Bronchial epithelial cell (primary cell): ENCODE data around the gene CLIC1. TPM values are rescaled to one million over a fixed set of nuclear protein-coding genes. Genes with fewer than 3 reads are reported as not detected.

ENCODE experiments used
- DNase-seq: peaks from one replicate; pipeline ENCODE4 v3.0.0-alpha.2; 2010; ENCODE audit warnings: low read depth
- FAIRE-seq: peaks from 2 replicates; lab custom pipeline; 2011; peaks lifted over from hg19 to GRCh38; lab: Jason Lieb, UNC
- H3K27me3 ChIP-seq: 2 replicates; pipeline ENCODE4 v1.5.1; 2011; ENCODE audit warnings: low read length; ENCODE audit not compliant: control insufficient read depth, insufficient read depth
- H3K36me3 ChIP-seq: 2 replicates; pipeline ENCODE4 v1.5.1; 2011; ENCODE audit warnings: low read length; ENCODE audit not compliant: control insufficient read depth, insufficient read depth
- H3K4me3 ChIP-seq: 2 replicates; pipeline ENCODE4 v1.5.1; 2011; ENCODE audit warnings: mild to moderate bottlenecking, low read depth, low read length, control low read depth
- total RNA-seq: library from RNA; depleted of rRNA; stranded (reverse); fragments of >200 nt; gene quantifications from 2 replicates; pipeline ENCODE4 v1.2.1, GENCODE V29; 2014
- TF ChIP-seq, protein P1 (sequence below): IDR thresholded peaks from 2 replicates; pipeline ENCODE4 v1.5.1; 2011; ENCODE audit warnings: mild to moderate bottlenecking, moderate library complexity, low read length, control low read depth, inconsistent platforms; ENCODE audit not compliant: insufficient read depth, severe bottlenecking

The CLIC1 gene
- total RNA-seq, 1 donor from 2014 or later: 480 TPM

DNA sequence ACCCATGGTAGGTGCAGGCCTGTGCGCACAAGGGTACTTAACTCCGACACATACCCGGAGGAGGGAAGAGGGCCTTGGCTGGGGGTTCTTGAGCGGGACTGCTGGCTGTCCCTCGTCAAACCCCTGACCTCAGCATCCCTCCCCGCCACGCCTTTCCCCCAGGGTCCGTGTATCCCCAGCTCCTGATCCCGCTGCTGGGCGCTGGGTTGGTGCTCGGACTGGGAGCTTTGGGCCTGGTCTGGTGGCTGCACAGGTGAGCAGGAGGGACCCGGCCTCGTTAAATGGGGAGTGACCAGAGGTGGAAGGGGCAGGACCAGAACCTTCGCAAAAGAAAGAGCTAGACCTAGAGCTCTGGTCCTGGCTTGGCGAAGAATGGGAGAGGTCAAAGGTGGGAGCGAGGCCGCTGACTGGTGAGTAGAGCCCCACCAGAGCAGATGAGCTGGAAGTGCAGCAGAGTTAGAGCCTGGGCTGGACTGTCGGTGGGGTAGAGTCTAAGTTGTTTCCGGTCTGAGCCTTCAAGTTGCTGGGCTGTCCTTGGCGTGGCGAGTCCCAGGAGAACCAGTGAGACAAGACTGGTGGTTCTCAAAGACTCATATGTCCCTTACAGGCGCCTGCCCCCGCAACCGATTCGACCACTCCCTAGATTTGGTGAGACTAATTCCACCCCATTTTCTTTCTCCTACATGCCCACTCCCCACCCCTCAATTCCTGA is 12.2 kb downstream of the CLIC1 start:
- FAIRE-seq (no peak), DNase-seq (no peak)
- no peak overlapping the region for H3K4me3 ChIP-seq
- peaks cover 5% of the 10 kb centered on the region for H3K36me3 ChIP-seq
- TF ChIP-seq, protein P1, sequence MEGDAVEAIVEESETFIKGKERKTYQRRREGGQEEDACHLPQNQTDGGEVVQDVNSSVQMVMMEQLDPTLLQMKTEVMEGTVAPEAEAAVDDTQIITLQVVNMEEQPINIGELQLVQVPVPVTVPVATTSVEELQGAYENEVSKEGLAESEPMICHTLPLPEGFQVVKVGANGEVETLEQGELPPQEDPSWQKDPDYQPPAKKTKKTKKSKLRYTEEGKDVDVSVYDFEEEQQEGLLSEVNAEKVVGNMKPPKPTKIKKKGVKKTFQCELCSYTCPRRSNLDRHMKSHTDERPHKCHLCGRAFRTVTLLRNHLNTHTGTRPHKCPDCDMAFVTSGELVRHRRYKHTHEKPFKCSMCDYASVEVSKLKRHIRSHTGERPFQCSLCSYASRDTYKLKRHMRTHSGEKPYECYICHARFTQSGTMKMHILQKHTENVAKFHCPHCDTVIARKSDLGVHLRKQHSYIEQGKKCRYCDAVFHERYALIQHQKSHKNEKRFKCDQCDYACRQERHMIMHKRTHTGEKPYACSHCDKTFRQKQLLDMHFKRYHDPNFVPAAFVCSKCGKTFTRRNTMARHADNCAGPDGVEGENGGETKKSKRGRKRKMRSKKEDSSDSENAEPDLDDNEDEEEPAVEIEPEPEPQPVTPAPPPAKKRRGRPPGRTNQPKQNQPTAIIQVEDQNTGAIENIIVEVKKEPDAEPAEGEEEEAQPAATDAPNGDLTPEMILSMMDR: no peak
- no peaks in the 10 kb centered on the region for H3K27me3 ChIP-seq

DNA sequence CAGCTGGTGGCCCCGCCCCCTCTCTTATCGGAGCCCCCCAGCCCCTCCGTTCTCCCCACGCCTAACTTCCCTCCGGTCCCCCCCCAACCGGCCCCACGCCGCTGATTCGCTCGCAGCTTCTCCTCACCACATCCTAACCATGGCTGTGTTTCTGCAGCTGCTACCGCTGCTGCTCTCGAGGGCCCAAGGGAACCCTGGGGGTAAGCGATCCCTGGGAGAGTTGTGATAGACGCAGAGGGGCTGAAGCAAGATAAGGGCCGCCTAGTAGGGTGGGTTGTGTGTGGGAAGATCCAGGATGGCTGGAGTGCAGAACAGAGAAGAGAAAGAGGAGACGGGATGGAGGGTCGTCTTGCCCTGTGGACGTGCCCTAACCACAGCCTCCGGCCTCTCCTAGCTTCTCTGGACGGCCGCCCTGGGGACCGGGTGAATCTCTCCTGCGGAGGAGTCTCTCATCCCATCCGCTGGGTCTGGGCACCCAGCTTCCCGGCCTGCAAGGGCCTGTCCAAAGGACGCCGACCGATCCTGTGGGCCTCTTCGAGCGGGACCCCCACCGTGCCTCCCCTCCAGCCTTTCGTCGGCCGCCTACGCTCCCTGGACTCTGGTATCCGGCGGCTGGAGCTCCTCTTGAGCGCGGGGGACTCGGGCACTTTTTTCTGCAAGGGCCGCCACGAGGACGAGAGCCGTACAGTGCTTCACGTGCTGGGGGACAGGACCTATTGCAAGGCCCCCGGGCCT is 12.9 kb downstream of the CLIC1 start, which contains the start of gene MPIG6B:
MPIG6B (plus strand) TSS at position 129 of the 735 bp plus-strand sequence; CDS start at position 140, 11 bp downstream.
- no peak for FAIRE-seq
- H3K27me3 ChIP-seq: no peaks in the 10 kb centered on the region
- TF ChIP-seq, protein P1: no peak
- H3K36me3 ChIP-seq: peaks cover 5% of the 10 kb centered on the region
- DNase-seq: no peak
- H3K4me3 ChIP-seq: no peak within 1 kb of the TSS

DNA sequence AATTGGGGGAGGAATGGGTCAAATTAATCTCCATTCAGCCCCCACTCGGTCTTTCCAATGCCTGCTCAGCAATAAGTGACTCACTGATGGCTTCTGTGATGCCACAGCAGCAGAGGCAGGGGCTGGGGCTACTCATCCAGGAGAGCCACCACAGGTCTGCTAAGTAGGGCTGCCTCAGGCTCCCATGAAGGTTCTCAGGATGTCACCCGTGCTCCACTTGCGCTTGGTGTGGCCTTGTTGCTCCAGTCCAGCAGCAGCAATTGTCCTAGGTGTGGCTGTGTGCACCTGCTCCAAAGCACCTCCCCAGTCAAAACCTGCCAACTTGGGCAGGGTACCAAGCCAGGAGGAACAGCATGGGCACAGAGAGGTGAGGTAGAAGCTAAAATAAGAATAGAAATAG is 14.2 kb downstream of the CLIC1 start:
- H3K36me3 ChIP-seq: peaks cover 3% of the 10 kb centered on the region
- FAIRE-seq: no peak

DNA sequence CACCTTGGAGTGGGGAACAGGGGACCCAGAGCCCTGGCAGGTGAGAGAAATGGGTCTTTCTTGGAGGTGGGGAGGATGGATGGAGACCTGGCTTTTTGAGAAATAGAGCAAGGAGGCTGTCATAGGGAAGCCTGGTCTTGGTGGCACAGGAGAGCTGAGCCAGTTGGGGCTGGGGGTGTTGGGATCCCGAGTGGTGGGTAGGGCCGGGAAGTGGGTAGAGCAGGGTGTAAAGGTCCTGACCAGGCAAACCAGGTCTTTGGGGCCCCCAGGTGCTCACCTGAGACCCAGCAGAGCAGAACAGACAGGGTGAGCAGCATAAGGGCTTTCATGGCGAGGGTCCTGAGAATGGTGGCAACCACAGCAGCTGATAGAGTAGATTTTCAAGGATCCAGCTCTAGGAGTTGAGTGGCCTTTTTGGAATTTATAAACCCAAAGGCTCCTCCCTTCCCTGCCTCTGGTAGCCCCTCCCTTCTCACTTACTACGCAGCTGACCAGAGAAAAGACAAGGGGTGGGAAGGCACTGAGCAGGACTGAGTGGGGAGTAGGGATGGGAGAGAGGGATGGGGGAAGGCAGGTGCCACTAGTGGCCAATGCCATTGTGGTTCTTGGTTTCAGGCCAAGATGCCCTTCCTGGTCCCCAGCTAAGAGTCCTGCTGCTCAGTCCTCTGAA is 14.8 kb downstream of the CLIC1 start, which contains the start of gene LY6G6C:
LY6G6C (minus strand) TSS at position 396 of the 670 bp plus-strand sequence; CDS start at position 329, 67 bp downstream.
- FAIRE-seq: no peak
- no peak within 1 kb of the TSS for H3K4me3 ChIP-seq
- TF ChIP-seq, protein P1: no peak
- no peaks in the 10 kb centered on the region for H3K27me3 ChIP-seq
- no peaks in the 10 kb centered on the region for H3K36me3 ChIP-seq
- DNase-seq: no peak

More for the DNA sequence above, 14.2 kb downstream of the CLIC1 start:
- TF ChIP-seq, protein P1: no peak
- no peak overlapping the region for H3K4me3 ChIP-seq
- no peak for DNase-seq
- H3K27me3 ChIP-seq: no peaks in the 10 kb centered on the region

DNA sequence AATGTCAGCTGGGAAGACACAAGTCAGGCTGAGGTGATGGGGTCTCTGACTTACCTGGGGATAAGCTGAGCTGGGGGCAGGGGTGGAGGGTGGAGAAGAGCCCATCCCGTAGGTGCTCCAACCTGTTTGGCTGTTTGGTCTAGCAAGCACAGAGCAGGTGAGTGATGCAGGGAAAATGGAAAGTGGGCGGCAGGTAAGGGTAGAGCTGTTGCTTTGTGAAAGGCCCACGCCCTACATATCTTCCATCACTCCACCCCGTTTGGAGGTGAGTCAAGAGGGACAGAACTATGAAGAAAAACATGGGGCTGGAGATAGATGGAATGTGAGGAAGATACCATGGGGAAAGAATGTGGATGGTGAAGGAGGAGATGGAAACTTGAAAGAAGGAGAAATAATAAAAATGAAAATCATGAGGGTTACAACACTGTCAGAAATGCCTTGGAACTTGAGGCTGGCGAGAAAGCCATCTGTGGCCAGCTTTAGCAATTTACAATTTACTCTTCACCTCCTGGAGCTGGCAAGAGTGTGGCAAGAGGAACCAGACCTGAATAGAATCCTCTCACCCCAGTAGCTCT is 16.0 kb downstream of the CLIC1 start:
- TF ChIP-seq, protein P1: no peak
- DNase-seq: no peak
- FAIRE-seq: no peak
- Histone ChIP-seq H3K27me3 (no peaks in the 10 kb centered on the region), H3K4me3 (no peak overlapping the region), H3K36me3 (no peaks in the 10 kb centered on the region)
